ENCODE measurements around the gene FANK1.

DNA sequence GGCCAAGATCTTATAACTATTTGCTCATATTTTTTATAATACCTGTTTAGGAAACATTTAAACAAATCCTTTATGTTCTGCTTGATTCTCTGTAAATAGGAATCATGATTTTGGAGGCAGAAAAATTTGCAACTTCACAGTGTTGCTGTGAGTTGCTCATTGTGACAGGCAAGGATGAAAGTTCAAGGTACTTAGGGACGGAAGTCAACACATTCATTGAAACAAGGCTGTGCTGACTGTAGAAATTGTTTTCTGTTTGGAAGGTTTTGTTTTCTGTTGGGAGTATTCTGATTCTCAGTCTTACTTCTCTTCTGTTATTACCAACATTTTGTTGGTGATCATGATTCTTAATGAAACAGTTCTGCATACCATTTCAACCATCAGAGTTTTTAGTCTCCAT is 54.9 kb downstream of the FANK1 start:
- TF ChIP-seq TAF1 (IDR thresholded peaks at IDR 0.05; ENCODE audit: low read depth) (no peak), TEAD4 (IDR thresholded peaks at IDR 0.05) (no peak), CEBPB (IDR thresholded peaks at IDR 0.05) (no peak), YY1 (IDR thresholded peaks at IDR 0.05; ENCODE audit: low read depth) (no peak), MAX (IDR thresholded peaks at IDR 0.05) (no peak)

All from Ishikawa (cell line).